CD4-positive, alpha-beta T cell treated with Interleukin-15 for 4 hours (primary cell): ENCODE measurements around the gene AKR1D1.
"Not testable (repeated sequence)": the region's sequence is repeated elsewhere in the genome, so short reads cannot be mapped to it uniquely, and the experiment has no call there.

Source experiments
- DNase-seq: peaks from one replicate; pipeline ENCODE4 v3.0.0-alpha.2; 2020; ENCODE audit warnings: low spot score

Gene AKR1D1

DNA sequence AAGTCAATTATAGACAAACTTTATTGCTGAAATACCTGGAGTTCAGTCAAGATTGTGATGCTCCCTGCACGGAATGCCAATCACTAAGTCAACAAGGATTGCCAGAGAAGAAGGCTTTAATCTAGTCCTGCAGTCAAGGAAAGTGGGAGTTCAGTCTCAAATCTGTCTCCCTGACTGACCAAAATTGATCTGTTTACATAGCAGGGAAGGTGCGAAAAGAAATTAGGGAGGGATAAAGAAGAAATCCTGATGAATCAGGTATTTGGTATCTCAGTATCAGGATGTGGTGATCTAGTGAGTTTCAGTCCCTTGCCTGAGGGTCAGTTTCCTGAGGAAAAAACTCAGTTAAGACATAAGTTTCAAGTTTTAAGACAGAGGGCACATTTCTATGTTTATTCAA, 2.1 kb upstream of the AKR1D1 start:
- DNase-seq: no peak

DNA sequence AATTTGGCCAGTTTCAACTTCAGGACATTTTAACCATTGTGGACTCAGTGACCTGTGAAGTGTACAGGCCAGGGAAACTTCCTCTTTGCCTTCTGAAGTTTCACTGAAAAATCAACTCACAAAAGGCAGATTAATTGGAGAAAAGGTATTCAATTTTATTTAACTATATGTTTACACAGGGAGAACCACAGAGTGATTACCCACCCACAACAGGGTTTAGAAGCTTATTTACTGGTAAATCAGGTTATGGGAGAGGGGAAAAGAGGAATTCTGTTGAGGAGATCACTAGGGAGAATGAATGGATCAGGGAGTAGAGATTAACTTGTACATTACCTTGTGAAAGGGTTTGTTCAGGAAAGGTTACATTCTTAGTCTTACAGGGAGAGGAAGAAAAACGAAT, 1.7 kb upstream of the AKR1D1 start:
- no peak for DNase-seq

DNA sequence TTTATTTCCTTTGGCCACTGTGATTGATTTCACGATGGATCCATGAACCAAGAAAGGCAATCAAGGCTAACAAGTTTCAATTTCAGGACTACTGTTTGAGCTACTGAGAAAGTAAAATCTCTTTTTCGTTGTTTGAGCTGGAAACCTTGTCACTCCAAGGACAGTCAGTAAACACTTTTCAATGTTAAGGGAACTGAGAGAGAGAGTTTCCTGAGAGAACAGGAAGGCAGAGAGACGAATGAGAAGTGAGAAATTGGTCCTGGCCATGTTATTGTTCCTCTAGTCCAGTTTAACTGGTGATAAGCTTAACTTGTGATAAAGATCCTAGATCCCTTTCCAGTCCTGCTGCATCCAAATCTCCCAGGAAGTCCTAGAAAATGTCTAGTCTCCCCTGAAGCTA, 909 bp upstream of the AKR1D1 start:
- DNase-seq: no peak

DNA sequence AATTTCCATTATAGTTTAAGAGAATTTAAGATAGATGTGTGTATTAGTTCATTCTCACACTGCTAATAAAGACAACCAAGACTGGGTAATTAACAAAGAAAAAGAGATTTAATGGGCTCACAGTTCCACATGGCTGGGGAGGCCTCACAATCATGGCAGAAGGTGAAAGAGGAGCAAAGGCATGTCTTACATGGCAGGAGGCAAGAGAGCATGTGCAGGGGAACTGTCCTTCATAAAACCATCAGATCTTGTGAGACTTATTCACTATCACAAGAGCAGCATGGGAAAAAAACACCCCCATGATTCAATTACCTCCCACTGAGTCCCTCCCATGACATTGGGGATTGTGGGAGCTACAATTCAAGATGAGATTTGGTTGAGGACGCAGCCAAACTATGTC, 473 bp upstream of the AKR1D1 start:
- DNase-seq: not testable (repeated sequence)

DNA sequence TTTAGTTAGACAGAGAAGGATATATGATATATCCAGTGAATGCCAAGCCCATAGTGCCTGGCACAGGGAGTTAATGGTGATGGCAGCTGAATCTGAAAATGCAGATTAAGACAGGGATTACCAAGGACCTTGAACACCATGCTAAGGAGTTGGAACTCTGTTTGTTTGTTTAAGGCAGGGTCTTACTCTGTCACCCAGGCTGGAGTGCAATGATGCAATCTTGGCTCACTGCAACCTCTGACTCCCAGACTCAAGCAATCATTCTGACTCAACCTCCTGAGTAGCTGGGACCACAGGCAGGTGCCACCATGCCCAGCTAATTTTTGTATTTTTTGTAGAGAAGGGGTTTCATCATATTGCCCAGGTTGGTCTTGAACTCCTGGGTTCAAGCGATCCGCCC, 1.6 kb downstream of the AKR1D1 start:
- no peak for DNase-seq

DNA sequence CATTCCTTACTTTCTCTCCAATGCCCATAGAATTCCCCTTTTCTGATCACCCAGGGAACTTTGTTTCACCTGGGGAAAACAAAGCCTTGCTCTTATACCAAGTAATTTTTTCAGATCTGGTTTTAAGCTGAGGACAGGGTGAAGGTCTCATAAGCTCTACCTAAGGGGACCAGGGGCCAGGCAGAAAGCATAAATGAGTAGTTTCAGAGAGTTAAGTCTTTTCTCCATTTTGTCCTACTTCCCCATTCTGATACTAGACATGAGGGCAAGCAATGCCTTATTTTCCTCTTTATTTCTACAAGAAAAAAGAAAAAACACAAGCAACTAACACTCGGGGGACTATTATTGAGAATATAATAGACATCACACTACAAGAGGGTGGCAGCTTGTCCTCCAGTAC, 2.9 kb downstream of the AKR1D1 start:
- DNase-seq: no peak

DNA sequence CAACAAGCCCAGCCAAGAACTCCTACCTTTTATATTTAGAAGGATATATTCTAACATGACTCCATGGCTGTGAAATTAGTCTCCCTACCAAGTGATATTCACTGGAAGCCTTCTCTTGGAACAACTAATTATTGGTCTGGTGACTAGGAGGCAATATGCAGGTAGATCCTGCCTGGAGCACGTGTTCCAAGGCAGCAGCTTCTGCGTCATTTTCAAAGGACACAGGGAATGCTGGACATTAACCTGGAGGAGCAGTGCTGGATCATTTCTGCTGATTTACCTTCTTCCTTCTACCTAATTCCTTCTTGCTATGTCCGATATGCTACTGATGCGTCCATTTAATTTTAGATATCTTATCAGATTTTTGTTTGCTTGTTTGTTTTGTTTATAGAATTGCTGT, 5.6 kb downstream of the AKR1D1 start:
- DNase-seq: no peak

DNA sequence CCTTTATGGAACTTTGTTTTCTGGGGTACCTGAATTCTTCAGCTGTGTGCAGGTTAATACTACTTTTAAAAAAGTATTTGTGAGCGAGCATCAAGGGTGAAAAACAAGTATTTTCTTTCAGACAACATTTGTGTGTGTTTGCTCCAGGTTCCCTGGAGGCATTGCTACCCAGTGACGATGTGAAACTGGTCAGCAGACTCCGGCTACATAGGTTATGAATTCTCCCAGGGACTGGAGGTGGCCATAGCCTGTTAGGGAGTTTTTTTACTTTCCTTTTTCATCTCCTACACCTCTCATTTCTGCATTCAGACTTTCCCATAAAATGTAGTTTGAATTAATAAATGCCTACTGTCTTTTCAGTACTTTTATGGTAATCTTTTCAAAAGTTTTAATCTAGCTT, 7.6 kb downstream of the AKR1D1 start:
- no peak for DNase-seq

DNA sequence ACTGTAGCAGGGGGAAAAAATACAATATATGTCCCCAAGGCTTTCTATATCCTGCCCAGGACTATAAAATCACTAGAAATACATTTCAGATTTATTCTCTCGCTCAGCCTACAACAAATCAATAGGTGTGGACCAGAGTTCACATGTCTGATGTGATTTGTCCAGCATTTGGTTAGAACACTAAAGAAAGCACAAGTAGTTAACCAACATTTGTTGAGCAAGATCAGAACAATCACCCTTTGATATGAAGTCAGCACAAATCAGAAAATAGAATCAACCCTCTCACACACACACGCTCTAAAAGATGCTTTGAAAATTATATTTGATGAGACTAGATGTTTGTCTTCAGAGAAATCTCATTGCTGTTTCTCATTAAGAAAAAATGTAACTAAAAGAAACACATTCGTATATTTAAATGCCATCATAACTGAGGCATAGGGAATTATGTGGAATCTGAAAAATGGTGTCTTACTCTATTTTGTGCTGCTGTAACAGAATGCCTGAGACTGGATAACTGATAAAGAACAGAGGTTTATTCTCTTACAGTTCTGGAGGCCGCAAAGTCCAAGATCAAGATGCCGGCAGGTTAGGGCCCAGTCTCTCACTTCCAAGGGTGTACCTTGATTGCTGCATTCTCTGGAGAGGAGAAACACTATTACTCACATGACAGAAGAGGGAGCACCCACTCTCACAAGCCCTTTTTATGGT, 10.5 kb downstream of the AKR1D1 start:
- DNase-seq: no peak

DNA sequence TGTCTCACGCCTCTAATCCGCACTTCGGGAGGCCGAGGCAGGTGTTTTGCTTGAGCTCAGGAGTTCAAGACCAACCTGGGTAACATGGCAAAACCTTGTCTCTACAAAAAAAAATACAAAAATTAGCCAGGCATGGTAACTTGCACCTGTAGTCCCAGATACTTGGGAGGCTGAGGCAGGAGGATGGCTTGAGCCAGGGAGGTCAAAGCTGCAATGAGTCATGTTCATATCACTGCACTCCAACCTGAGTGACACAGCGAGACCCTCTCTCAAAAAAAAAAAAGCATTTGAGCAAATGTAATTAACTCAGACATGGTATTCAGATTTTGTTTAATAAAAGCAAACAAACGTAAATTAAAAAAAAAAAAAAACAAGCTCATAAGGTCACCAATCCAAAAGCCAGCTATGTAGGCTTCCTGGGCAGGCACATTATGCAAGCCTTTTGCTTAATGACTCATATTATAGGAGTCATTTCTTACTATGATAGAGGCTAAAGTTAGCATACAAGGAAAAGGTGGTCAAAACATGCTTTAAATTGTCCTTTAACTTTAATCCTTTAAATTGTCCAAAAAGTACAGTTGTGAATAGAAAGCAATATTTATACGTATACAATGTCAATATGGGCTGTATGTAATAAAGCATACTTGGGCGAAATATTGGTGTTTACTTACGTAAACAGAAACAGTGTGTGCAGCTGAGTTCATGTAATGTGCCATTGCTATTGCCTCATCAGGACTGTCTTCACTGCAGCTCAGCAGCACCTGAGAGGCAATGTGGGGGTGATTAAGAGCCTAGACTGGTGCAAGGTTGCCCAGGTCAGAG, 13.0 kb downstream of the AKR1D1 start:
- no peak for DNase-seq

DNA sequence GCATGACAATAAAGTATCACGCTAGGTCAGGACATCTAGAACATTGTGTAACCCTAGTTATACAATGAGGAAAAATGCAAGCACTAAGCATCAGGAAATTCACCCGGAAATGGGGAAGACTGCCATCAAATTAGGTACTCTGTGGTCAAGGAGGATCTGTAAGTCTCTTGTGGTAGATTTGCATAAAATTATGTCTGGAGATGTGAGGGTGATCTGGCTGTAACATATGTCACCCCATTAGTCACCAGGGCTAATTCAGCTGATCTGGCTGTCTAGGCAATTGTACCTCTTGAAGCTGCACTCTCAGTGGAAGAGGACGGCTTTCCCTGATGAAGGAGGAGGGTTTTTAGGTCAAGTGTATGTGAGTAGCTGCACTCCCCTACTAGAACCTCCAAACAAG, 14.8 kb downstream of the AKR1D1 start:
- no peak for DNase-seq

DNA sequence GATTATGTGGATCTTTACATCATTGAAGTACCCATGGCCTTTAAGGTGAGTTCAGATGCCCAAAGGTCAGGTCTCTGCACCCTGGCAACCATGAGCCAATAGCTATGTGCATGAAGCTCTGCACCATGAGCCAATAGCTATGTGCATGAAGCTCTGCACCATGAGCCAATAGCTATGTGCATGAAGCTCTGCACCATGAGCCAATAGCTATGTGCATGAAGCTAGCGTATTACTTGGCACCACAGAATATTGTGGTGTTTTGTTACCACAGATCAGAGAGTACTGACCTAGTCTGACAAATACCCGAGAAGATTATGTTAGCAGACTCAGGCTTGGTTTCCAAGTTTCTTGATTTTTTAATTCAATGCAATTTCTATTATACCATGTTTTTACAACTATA, 15.6 kb downstream of the AKR1D1 start:
- DNase-seq: not testable (repeated sequence)

DNA sequence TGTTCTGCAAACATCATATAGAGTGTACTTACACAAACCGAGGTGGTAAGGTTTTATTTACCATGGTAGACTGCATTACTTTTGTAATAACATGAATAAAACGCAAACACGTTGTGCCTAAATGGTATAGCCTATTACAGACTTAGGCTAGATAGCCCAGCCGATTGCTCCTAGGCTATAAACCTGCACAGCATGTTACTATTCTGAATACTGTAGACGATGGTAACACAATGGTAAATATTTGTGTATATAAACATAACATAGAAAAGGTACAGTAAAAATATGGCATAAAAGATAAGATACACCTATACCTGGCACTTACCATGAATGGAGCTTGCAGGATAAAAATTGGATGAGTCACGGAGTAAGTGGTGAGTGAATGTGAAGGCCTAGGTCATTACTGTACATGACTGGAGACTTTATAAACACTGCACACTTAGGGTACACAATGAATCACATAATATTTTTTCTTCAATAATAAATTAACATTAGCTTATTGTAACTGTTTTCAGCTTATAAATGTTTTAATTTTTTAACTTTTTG, 16.3 kb downstream of the AKR1D1 start:
- no peak for DNase-seq

DNA sequence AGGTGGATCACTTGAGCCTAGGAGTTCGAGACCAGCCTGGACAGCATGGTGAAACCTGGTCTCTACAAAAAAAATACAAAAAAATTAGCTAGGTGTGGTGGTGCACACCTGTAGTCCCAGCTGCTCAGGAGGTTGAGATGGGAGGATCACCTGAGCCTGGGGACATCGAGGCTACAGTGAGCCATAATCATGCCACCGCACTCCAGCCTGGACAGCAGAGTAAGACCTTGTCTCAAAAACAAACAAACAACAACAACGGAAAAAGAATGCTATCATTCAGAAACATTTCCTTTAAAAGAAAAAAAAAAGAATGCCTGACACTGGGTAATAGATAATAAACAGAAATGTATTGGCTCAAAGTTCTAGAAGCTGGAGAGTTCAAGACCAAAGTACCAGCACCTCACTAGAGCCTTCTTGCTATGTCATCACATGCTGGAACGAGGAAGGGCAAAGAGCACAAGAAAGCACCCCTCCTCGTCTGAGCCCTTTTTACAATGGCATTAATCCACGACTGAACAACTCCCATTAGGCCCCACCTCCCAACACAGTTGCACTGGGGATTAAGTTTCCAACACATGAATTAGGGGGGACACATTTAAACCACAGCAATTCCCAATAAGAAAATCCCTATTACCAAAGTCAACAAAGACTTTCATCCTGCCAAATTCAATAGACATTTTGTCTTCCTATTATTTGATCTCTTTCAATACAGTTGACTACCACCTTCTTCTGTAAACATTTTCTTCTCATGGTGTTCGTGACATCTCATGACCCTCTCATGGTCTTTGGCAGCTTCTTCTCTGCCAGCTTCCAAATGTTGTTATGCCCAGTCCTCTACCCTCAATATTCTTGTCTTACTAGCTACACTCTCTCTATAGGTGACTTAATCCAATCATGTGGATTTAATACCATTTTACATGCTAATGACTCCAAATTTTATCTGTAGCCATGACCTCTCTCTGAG, 20.0 kb downstream of the AKR1D1 start:
- DNase-seq: no peak

DNA sequence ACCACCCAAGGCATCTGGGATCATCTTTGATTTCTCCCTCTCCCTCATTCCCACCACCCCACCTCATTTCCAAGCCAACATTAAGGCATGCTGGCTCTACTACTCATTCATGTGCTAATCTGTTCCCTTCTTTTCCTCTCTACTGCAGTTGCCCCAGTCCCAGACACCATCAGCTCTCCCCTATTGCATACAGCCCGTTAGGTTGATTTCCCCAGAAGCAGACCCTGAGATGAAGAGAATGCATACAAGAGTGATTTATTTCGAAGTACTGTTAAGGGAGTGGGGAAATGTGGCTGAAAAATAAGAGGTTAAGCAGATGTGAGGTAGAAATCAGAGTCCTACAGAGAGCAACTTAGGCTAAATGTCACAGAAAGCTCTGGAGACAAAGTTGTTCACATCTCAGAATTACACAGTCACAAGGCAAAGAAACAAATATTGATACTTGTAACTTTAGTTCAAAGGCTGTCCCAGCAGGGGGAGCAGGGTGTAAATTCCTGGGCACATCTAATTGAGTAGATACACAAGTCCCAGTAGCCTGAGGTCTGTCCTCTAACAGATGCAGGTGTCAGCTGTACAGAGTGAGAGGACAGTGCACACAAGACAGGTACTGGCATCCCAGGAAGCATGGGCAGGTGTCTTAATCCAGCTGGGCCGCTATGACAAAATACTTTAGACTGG, 20.9 kb downstream of the AKR1D1 start:
- no peak for DNase-seq

DNA sequence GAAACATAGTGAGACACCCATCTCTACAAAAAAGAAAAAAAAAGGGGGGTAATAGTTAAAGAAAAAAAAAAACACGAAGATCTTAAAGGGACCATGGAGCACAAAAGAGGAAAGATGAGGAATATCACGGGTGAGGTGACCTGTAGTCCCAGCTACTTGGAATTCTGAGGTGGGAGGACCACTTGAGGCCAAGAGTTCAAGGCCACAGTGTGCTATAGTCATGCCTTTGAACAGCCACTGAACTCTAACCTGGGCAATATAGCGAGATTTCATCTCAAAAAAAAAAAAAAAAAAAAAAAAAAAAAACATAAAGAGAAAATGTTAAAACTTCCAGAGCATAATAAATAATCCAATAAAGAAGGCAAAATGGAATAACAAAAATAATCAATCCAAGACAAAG, 23.6 kb downstream of the AKR1D1 start:
- DNase-seq: no peak

DNA sequence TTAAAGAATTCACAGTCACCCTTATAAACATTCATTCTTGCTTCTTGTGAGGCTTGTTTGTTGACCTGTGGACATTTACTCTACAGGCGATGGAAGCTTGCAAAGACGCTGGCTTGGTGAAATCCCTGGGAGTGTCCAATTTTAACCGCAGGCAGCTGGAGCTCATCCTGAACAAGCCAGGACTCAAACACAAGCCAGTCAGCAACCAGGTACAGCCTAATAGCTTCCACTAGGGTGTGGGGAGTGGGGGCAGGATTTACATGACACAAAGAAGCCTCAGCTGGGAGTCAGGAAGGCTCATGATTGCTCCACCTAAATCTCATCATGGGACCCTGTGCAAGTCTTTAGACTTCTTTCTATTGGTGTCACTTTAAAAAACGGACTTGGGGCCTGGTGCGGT, 29.0 kb downstream of the AKR1D1 start:
- DNase-seq: no peak

DNA sequence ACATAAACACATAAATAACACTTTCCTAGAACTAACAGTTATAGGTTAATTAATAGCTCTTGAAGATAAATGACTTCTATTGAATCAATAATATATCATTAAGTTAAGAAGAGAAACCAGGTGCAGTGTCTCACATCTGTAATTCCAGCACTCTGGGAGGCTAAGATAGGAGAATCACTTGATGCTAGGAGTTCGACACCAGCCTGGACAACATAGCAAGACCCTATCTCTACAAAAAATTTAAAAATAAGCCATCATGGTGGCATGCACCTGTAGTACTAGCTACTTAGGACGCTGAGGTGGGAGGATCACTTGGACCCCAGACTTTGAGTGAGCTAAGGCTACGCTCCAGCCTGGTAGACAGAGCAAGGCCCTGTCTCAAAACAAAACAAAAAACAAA, 38.8 kb downstream of the AKR1D1 start:
- DNase-seq: no peak

DNA sequence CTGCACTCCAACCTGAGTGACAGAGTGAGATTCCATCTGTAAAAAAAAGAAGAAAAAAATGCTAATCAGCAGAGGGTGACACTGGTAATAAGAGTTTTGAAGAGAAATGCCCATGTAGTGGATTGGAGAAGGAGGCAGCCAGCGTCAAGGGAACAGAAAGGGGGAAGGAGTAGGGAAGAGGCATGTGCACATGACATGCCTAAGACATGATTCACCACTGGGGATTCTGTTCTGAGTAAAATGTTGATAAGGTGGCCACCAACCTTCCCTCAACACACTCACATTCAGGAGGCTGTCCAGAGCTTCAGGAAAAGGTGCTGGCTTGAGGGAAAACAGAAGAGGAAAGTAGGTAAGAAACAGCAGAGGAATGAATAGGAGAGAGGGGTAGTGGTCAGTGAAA, 39.9 kb downstream of the AKR1D1 start:
- no peak for DNase-seq

DNA sequence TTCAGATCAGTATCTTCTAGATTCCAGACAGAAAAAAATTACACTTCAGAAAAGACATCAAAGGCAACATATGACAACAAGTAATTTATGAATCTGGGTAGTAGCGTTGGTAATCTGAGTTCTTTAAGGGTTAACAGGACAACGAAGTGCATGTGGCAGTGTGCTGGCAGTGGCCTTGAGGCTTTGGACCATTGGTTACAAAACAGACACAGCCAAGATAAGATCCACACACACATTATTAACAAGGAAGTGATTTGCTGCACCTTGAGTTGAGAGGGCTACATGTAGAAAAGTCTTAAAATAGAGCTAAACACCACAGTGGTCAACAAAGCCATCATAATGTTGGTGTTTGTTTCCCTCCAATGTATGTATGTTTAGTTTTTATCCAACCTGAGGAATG, 40.6 kb downstream of the AKR1D1 start:
- no peak for DNase-seq

DNA sequence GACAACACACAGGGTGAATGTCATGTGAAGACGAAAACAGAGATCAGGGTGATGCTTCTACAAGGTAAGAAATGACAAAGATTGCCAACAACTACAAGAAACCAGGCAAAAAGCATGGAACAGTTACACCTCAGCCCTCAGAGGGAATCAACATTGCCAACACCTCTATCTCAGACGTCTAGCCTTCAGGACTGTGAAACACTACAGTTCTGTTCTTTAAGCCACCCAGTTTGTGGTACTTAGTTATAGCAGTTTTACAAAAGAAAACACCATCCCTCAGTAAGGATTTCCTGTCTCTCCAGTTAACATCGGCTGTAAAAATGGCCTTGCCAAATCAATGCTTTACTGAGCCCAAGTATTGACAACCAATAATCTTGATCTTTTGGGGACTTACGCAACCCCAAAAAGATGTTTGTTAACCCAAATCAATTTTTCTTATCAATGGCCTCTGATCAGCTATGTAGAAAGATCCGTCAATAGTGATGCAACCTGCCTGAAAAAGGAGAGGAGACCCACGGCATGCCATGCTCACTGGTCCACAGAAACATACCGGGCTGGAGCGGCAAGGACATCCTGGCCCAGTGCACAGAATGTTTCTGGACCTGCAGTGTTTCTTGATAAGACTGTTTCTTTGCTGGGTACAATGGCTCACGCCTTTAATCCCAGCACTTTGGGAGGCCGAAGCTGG, 44.0 kb downstream of the AKR1D1 start:
- no peak for DNase-seq
